HepG2 (cell line): ENCODE data around the gene GPLD1. TPM values are rescaled to one million over a fixed set of nuclear protein-coding genes. Genes with fewer than 3 reads are reported as not detected.

Experiments used
- CSRNP1 ChIP-seq: sonication (generic); formaldehyde crosslinking; IDR thresholded peaks from 2 replicates; pipeline ENCODE4 v1.8.1; 2023; ENCODE audit warnings: mild to moderate bottlenecking, missing genetic modification reagents
- FOXK2 ChIP-seq: fragments of 450-650 bp; IDR thresholded peaks from 2 replicates; pipeline ENCODE4 v1.6.1; 2016
- MATR3 ChIP-seq: sonication (generic); formaldehyde crosslinking; IDR thresholded peaks from 2 replicates; pipeline ENCODE4 v1.4.0; 2020; ENCODE audit warnings: missing genetic modification reagents
- PREB ChIP-seq: sonication (generic); formaldehyde crosslinking; IDR thresholded peaks from 2 replicates; pipeline ENCODE4 v1.4.0; 2020; ENCODE audit warnings: missing genetic modification reagents
- STAT5B ChIP-seq: sonication (generic); formaldehyde crosslinking; IDR thresholded peaks from 2 replicates; pipeline ENCODE4 v1.4.0; 2020; ENCODE audit warnings: missing genetic modification reagents
- SUZ12 ChIP-seq: fragments of 150-350 bp; IDR thresholded peaks from 2 replicates; pipeline ENCODE4 v1.6.1; 2014; ENCODE audit warnings: low read depth, low read length
- TMF1 ChIP-seq: sonication (generic); formaldehyde crosslinking; IDR thresholded peaks from 2 replicates; pipeline ENCODE4 v1.8.1; 2022; ENCODE audit warnings: low read depth, missing genetic modification reagents
- ZHX2 ChIP-seq, 2 experiments: sonication (generic) in 1 of 2; formaldehyde crosslinking in 1 of 2; IDR thresholded peaks; 2 replicates each; pipeline versions ENCODE4 v1.6.1 to v1.9.0; 2014 to 2022; ENCODE audit warnings: antibody characterized with exemption in 1 of 2, borderline replicate concordance in 1 of 2, inconsistent platforms in 1 of 2, low read depth in 1 of 2, missing genetic modification reagents in 1 of 2
- ZNF256 ChIP-seq: sonication (generic); formaldehyde crosslinking; conservative IDR thresholded peaks from 2 replicates; pipeline ENCODE4 v1.4.0; 2020; ENCODE audit warnings: missing genetic modification reagents
- ZNF572 ChIP-seq: sonication (generic); formaldehyde crosslinking; IDR thresholded peaks from 2 replicates; pipeline ENCODE4 v1.5.1; 2020; ENCODE audit warnings: mild to moderate bottlenecking, missing genetic modification reagents
- polyA plus RNA-seq, 8 experiments: library from polyadenylated mRNA; depleted of rRNA in 3 of 8; stranded (reverse) in 7 of 8; unstranded in 1 of 8; fragments of >200 nt; fragmentation: Illumina TruSeq in 4 of 8; extraction: Trizol in 4 of 8; gene quantifications; 2 replicates each; pipeline versions ENCODE4 v1.2.1 to v1.2.3, GENCODE V29; 2011 to 2016; ENCODE audit warnings: low read depth in 4 of 8, missing spikeins in 1 of 8, mixed read lengths in 1 of 8; ENCODE audit not compliant: insufficient read depth in 1 of 8
- total RNA-seq, 5 experiments: library from RNA; depleted of rRNA; stranded (reverse); fragments of >200 nt; fragmentation: Illumina TruSeq; extraction: Trizol; gene quantifications; 2 replicates each; pipeline ENCODE4 v1.2.3, GENCODE V29; 2016; ENCODE audit warnings: low read depth in 1 of 5
- TF ChIP-seq, protein P1 (sequence below): sonication (generic); formaldehyde crosslinking; IDR thresholded peaks from 2 replicates; pipeline ENCODE4 v1.5.1; 2020; ENCODE audit warnings: mild to moderate bottlenecking, missing genetic modification reagents, moderate library complexity
- TF ChIP-seq, protein P2 (sequence below): sonication (generic); IDR thresholded peaks from 2 replicates; pipeline ENCODE4 v1.6.1; 2016; ENCODE audit warnings: low read depth, borderline replicate concordance

Gene GPLD1
- total and polyA plus RNA-seq, 2 of the 13 experiments (the other 11 are each of a cell fraction or from before 2014, with no cell fraction given), result 6.2 to 7.6 TPM

- TF ChIP-seq ZHX2 (IDR thresholded peaks at IDR 0.05; ENCODE audit: low read depth), result no peak; the same call in 1 of the 2 replicates
- TF ChIP-seq ZHX2 (CRISPR knock-in tag; IDR thresholded peaks at IDR 0.05; ENCODE audit: borderline replicate concordance), result peak; percentile 77; the same call in 1 of the 2 replicates
- no peak for TF ChIP-seq SUZ12
- TF ChIP-seq STAT5B (CRISPR knock-in tag), result 0 out of 2 replicates have a peak, but pooled peaks have one; percentile 25
- peak; percentile 80 for TF ChIP-seq ZNF256 (CRISPR knock-in tag)
- 0 out of 2 replicates have a peak, but pooled peaks have one; percentile 69 for TF ChIP-seq ZNF572 (CRISPR knock-in tag)
- peak; percentile 98 for TF ChIP-seq CSRNP1 (CRISPR knock-in tag)
- TF ChIP-seq TMF1, result peak; percentile 95
- TF ChIP-seq, protein P1, sequence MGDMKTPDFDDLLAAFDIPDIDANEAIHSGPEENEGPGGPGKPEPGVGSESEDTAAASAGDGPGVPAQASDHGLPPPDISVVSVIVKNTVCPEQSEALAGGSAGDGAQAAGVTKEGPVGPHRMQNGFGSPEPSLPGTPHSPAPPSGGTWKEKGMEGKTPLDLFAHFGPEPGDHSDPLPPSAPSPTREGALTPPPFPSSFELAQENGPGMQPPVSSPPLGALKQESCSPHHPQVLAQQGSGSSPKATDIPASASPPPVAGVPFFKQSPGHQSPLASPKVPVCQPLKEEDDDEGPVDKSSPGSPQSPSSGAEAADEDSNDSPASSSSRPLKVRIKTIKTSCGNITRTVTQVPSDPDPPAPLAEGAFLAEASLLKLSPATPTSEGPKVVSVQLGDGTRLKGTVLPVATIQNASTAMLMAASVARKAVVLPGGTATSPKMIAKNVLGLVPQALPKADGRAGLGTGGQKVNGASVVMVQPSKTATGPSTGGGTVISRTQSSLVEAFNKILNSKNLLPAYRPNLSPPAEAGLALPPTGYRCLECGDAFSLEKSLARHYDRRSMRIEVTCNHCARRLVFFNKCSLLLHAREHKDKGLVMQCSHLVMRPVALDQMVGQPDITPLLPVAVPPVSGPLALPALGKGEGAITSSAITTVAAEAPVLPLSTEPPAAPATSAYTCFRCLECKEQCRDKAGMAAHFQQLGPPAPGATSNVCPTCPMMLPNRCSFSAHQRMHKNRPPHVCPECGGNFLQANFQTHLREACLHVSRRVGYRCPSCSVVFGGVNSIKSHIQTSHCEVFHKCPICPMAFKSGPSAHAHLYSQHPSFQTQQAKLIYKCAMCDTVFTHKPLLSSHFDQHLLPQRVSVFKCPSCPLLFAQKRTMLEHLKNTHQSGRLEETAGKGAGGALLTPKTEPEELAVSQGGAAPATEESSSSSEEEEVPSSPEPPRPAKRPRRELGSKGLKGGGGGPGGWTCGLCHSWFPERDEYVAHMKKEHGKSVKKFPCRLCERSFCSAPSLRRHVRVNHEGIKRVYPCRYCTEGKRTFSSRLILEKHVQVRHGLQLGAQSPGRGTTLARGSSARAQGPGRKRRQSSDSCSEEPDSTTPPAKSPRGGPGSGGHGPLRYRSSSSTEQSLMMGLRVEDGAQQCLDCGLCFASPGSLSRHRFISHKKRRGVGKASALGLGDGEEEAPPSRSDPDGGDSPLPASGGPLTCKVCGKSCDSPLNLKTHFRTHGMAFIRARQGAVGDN (CRISPR knock-in tag), result peak; percentile 98
- no peak; the same call in 1 of the 2 replicates for TF ChIP-seq PREB (CRISPR knock-in tag)
- TF ChIP-seq, protein P2, sequence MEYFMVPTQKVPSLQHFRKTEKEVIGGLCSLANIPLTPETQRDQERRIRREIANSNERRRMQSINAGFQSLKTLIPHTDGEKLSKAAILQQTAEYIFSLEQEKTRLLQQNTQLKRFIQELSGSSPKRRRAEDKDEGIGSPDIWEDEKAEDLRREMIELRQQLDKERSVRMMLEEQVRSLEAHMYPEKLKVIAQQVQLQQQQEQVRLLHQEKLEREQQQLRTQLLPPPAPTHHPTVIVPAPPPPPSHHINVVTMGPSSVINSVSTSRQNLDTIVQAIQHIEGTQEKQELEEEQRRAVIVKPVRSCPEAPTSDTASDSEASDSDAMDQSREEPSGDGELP, result no peak; the same call in 1 of the 2 replicates
- no peak for TF ChIP-seq FOXK2
- TF ChIP-seq MATR3 (CRISPR knock-in tag), result no peak
These were observed 86.5 kb downstream of the GPLD1 start, which contains the start of gene MRS2 (continued) for GRCh38 chr6:24402697-24403500.
